ENCODE data around the gene NUP43. TPM values are rescaled to one million over a fixed set of nuclear protein-coding genes. Genes with fewer than 3 reads are reported as not detected.
"Not testable (repeated sequence)": the region's sequence is repeated elsewhere in the genome, so short reads cannot be mapped to it uniquely, and the experiment has no call there.

NUP43 gene
- total RNA-seq, 1 donor from 2014 or later, result 27.6 TPM

DNA sequence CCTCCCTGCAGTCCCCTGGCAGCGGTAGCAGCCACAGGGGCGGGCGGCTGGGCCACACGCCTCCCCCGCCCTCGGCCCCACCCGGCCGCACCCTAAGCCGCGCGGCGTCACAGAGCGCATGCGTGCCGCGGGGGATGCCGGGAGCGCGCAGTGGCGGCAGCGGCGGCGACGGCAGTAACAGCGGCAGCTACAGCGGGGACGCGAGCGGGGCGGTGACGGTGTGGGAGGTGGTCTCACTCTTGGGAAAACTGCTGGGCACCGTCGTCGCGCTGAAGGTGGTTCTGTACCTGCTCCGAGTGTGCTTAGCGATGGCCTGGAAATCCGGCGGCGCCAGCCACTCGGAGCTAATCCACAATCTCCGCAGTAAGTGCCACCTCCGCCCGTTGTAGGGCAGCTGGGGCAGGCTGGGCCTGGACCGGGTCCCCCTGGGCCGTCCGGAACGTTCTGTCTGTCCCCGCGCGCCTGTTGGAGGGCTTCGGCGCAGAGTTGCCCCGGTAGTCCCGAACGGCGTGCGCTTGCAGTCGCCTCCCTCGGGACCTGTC is 3.3 kb upstream of the NUP43 start, which contains the start of gene PCMT1:
TSS of gene PCMT1 (plus strand) at position 148 of the 542 bp plus-strand sequence. CDS start at position 309, 161 bp downstream.
- peak within 1 kb of the TSS; percentile 93 for H3K27ac Mint-ChIP-seq (ENCODE audit: unreplicated experiment)
- H3K4me1 Mint-ChIP-seq (ENCODE audit: low read depth, unreplicated experiment), result peaks cover 10% of the 10 kb centered on the region
- DNase-seq, result peak; percentile 95
- H3K36me3 Mint-ChIP-seq (ENCODE audit: unreplicated experiment), result no peaks in the 10 kb centered on the region
- H3K9me3 Mint-ChIP-seq (ENCODE audit: unreplicated experiment), result peaks cover 12% of the 10 kb centered on the region
- H3K27me3 Mint-ChIP-seq (ENCODE audit: unreplicated experiment), result peaks cover 9% of the 10 kb centered on the region
- TF ChIP-seq, protein P1, sequence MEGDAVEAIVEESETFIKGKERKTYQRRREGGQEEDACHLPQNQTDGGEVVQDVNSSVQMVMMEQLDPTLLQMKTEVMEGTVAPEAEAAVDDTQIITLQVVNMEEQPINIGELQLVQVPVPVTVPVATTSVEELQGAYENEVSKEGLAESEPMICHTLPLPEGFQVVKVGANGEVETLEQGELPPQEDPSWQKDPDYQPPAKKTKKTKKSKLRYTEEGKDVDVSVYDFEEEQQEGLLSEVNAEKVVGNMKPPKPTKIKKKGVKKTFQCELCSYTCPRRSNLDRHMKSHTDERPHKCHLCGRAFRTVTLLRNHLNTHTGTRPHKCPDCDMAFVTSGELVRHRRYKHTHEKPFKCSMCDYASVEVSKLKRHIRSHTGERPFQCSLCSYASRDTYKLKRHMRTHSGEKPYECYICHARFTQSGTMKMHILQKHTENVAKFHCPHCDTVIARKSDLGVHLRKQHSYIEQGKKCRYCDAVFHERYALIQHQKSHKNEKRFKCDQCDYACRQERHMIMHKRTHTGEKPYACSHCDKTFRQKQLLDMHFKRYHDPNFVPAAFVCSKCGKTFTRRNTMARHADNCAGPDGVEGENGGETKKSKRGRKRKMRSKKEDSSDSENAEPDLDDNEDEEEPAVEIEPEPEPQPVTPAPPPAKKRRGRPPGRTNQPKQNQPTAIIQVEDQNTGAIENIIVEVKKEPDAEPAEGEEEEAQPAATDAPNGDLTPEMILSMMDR (IDR thresholded peaks at IDR 0.05; ENCODE audit: partially characterized antibody, unreplicated experiment), result no peak
- H3K4me3 Mint-ChIP-seq (ENCODE audit: unreplicated experiment), result peak within 1 kb of the TSS; percentile 96

DNA sequence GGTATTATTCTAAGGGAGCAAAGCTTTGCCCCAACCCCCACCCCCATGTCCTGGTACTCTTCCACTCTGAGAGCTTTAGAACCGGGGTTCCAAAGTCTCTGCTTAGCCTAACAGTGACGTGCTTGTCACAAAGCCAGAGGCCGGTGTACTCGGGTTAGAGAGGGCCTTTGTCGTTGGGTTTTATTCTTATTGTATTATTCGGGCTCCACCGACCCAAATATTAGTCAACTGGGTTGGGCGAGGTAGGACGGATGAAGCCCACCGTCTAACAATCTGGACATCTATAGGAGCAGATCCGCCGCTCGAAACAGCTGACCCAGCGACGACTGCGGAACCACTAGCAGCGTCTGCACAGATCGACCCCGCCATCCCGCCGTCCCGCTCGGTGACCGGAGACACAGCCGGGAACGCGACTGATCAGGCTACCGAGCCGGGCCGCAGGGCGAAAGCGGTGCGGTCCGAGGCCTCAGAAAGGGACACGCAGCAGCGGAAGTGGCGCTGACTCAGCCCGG is 2.8 kb upstream of the NUP43 start:
- DNase-seq; H3K4me1 Mint-ChIP-seq (ENCODE audit: low read depth, unreplicated experiment); H3K36me3 Mint-ChIP-seq (ENCODE audit: unreplicated experiment); H3K27me3 Mint-ChIP-seq (ENCODE audit: unreplicated experiment): not testable (repeated sequence)
- peak overlapping the region; percentile 88 for H3K27ac Mint-ChIP-seq (ENCODE audit: unreplicated experiment)
- H3K9me3 Mint-ChIP-seq (ENCODE audit: unreplicated experiment), result peaks cover 12% of the 10 kb centered on the region
- H3K4me3 Mint-ChIP-seq (ENCODE audit: unreplicated experiment), result peak overlapping the region; percentile 96

DNA sequence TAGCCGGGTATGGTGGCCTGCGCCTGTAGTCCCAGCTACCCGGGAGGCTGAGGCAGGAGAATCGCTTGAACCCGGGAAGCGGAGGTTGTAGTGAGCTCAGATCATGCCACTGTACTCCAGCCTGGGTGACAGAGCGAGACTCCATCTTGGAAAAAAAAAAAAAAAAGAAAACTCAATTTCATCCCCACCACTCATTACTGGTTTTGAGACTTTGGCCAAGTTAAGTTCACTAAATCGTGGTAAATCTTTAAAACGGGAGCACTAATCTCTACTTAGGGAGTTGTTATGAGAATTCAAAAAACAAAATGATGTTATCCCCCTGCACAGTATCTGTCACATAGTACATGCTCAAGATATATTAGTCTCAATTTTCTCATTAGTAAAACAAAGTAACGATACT is 1.1 kb downstream of the NUP43 start:
- not testable (repeated sequence) for H3K36me3 Mint-ChIP-seq (ENCODE audit: unreplicated experiment); H3K9me3 Mint-ChIP-seq (ENCODE audit: unreplicated experiment); H3K27me3 Mint-ChIP-seq (ENCODE audit: unreplicated experiment); H3K4me1 Mint-ChIP-seq (ENCODE audit: low read depth, unreplicated experiment); DNase-seq
- Mint-ChIP-seq H3K27ac (ENCODE audit: unreplicated experiment) (peak overlapping the region; percentile 87), H3K4me3 (ENCODE audit: unreplicated experiment) (peak overlapping the region; percentile 98)

DNA sequence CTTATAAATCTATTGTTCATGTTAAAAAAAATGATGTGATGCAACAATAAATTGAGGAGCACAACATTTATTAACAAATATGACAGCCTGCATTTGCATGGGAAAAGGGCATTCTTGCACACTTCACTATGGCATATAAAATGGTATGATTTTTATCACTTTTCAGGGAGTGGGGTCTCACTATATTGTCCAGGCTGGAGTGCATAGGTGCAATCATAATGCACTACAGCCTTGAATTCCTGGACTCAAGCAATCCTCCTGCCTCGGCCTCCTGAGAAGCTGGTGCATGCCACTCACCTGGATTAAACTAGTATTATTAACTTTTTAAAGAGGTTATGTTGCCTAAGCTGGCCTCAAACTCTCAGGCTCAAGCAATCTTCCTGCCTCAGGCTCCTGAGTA is 11.4 kb downstream of the NUP43 start:
- no peak for DNase-seq
- Mint-ChIP-seq H3K27me3 (ENCODE audit: unreplicated experiment) (no peaks in the 10 kb centered on the region), H3K36me3 (ENCODE audit: unreplicated experiment) (no peaks in the 10 kb centered on the region)

DNA sequence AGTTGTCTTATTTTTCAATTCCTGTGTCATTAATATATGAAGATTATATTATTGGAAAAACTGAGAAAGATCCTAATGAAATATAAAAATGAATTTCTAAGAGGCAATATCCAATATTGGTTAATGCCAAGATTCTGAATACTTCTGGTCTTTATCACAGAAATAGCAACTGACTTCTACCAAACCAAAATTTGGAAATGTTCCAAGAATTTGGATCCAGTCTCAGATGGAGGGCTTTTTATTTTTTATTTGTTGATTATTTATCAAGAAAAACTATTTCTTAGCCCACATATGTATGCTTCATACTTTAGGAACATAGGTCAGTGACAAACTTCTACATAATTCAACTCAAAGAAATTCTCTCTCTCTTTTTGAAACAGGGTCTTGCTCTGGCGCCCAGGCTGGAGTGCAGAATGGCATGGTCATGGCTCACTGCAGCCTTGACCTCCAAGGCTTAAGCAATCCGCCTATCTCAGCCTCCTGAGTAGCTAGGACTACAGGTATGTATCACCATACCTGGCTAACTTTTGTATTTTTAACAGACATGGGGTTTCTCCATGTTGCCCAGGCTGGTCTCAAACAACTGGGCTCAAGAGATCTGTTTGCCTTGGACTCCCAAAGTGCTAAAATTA is 13.1 kb downstream of the NUP43 start:
- H3K27me3 Mint-ChIP-seq (ENCODE audit: unreplicated experiment), result no peaks in the 10 kb centered on the region
- H3K9me3 Mint-ChIP-seq (ENCODE audit: unreplicated experiment), result no peaks in the 10 kb centered on the region
- TF ChIP-seq, protein P1 (IDR thresholded peaks at IDR 0.05; ENCODE audit: partially characterized antibody, unreplicated experiment), result no peak
- H3K27ac Mint-ChIP-seq (ENCODE audit: unreplicated experiment), result no peak overlapping the region
- H3K4me1 Mint-ChIP-seq (ENCODE audit: low read depth, unreplicated experiment), result no peaks in the 10 kb centered on the region
- H3K4me3 Mint-ChIP-seq (ENCODE audit: unreplicated experiment), result no peak overlapping the region
- DNase-seq, result no peak
- H3K36me3 Mint-ChIP-seq (ENCODE audit: unreplicated experiment), result no peaks in the 10 kb centered on the region

More for the DNA sequence above, 11.4 kb downstream of the NUP43 start:
- TF ChIP-seq, protein P1 (IDR thresholded peaks at IDR 0.05; ENCODE audit: partially characterized antibody, unreplicated experiment), result no peak
- no peak overlapping the region for H3K27ac Mint-ChIP-seq (ENCODE audit: unreplicated experiment)
- no peaks in the 10 kb centered on the region for H3K4me1 Mint-ChIP-seq (ENCODE audit: low read depth, unreplicated experiment)
- H3K4me3 Mint-ChIP-seq (ENCODE audit: unreplicated experiment), result no peak overlapping the region
- H3K9me3 Mint-ChIP-seq (ENCODE audit: unreplicated experiment), result no peaks in the 10 kb centered on the region

DNA sequence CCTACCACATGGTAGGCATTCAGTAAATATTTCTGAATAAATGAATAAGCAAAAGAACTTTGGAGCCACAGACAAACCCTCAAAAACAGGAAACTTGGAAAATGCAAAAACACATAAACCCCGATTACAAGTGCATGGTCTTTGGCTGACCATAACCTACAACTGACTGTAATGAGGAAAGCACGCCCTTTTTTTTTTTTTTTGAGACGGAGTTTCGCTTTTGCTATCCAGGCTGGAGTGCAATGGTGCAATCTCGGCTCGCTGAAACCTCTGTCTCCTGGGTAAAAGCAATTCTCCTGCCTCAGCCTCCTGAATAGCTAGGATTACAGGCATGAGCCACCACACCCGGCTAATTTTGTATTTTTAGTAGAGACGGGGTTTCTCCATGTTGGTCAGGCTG is 16.5 kb downstream of the NUP43 start:
- Mint-ChIP-seq H3K4me1 (ENCODE audit: low read depth, unreplicated experiment) (no peaks in the 10 kb centered on the region), H3K36me3 (ENCODE audit: unreplicated experiment) (no peaks in the 10 kb centered on the region), H3K27me3 (ENCODE audit: unreplicated experiment) (no peaks in the 10 kb centered on the region), H3K9me3 (ENCODE audit: unreplicated experiment) (no peaks in the 10 kb centered on the region), H3K27ac (ENCODE audit: unreplicated experiment) (no peak overlapping the region), H3K4me3 (ENCODE audit: unreplicated experiment) (no peak overlapping the region)
- no peak for DNase-seq
- TF ChIP-seq, protein P1 (IDR thresholded peaks at IDR 0.05; ENCODE audit: partially characterized antibody, unreplicated experiment), result no peak

Measured in glutamatergic neuron (in vitro differentiated cells).